C4-2B (cell line): ENCODE measurements around the gene PIK3R2.

Experiments
- ZFX ChIP-seq: fragments of 450-650 bp; IDR thresholded peaks from 2 replicates; pipeline ENCODE4 v1.6.1; 2017
- TF ChIP-seq, protein P1 (sequence below): fragments of 450-650 bp; conservative IDR thresholded peaks from 2 replicates; pipeline ENCODE4 v1.5.1; 2017; ENCODE audit warnings: mild to moderate bottlenecking

DNA sequence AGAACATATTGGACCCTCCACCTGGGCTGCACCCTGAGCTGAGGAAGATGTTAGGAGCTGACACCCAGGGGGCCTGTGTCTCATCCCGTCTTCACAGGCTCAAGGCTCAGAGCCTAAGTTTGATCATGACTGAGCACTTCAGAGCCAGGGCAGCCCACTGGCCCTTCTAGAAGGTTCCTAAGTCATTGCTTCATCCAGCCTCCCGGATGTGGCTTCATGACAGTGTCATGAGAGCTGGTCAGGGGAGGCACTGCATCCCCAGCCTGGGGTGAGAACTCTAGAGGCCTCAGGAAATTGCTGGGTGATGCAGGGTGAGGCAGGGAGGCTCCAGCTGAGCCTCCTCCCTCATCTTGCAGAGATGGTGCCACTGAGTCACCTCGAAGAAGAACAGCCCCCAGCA is 24.9 kb upstream of the PIK3R2 start:
- TF ChIP-seq, protein P1, sequence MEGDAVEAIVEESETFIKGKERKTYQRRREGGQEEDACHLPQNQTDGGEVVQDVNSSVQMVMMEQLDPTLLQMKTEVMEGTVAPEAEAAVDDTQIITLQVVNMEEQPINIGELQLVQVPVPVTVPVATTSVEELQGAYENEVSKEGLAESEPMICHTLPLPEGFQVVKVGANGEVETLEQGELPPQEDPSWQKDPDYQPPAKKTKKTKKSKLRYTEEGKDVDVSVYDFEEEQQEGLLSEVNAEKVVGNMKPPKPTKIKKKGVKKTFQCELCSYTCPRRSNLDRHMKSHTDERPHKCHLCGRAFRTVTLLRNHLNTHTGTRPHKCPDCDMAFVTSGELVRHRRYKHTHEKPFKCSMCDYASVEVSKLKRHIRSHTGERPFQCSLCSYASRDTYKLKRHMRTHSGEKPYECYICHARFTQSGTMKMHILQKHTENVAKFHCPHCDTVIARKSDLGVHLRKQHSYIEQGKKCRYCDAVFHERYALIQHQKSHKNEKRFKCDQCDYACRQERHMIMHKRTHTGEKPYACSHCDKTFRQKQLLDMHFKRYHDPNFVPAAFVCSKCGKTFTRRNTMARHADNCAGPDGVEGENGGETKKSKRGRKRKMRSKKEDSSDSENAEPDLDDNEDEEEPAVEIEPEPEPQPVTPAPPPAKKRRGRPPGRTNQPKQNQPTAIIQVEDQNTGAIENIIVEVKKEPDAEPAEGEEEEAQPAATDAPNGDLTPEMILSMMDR, result no peak
- no peak for TF ChIP-seq ZFX
